Stomach (tissue), 9 donors: ENCODE data around the gene EBLN1. TPM values are rescaled to one million over a fixed set of nuclear protein-coding genes. Genes with fewer than 3 reads are reported as not detected.

Experiments used
- DNase-seq, 2 donors: peaks; one replicate each; pipeline versions ENCODE4 v3.0.0 to v3.0.0-alpha.2; 2013 to 2019
- H3K27ac ChIP-seq, 5 donors: fragments of 200-600 bp in 4 of 5; sonication (generic) in 4 of 5; one replicate each; pipeline ENCODE4 v1.5.1; 2013 to 2019; ENCODE audit warnings: mild to moderate bottlenecking in 1 of 5, moderate library complexity in 1 of 5
- H3K27me3 ChIP-seq, 3 donors: fragments of 200-600 bp; sonication (generic); one replicate each; pipeline ENCODE4 v1.5.1; 2017 to 2019; ENCODE audit warnings: mixed run types in 1 of 3
- H3K36me3 ChIP-seq, 4 donors: fragments of 200-600 bp; sonication (generic); 1 replicate in 3 of 4; 2 replicates in 1 of 4; pipeline ENCODE4 v1.5.1; 2016 to 2019
- H3K4me1 ChIP-seq, 4 donors: fragments of 200-600 bp; sonication (generic); one replicate each; pipeline ENCODE4 v1.5.1; 2016 to 2019
- H3K4me3 ChIP-seq, 4 donors: fragments of 200-600 bp; sonication (generic) in 3 of 4; one replicate each; pipeline ENCODE4 v1.5.1; 2016 to 2019; ENCODE audit warnings: mild to moderate bottlenecking in 1 of 4
- H3K9me3 ChIP-seq, 4 donors: fragments of 200-600 bp; sonication (generic); one replicate each; pipeline ENCODE4 v1.5.1; 2016 to 2019
- EP300 ChIP-seq: sonication (generic); formaldehyde crosslinking; IDR thresholded peaks from one replicate; pipeline ENCODE4 v1.6.1; 2017; ENCODE audit warnings: antibody characterized with exemption
- POLR2A ChIP-seq, 4 donors: fragments of 450-650 bp; IDR thresholded peaks; one replicate each; pipeline ENCODE4 v1.6.1; 2016; ENCODE audit warnings: antibody characterized with exemption in 4 of 4, control low read depth in 2 of 4, mild to moderate bottlenecking in 1 of 4, moderate library complexity in 1 of 4
- POLR2AphosphoS5 ChIP-seq, 3 donors: sonication (generic); formaldehyde crosslinking; IDR thresholded peaks; one replicate each; pipeline ENCODE4 v1.6.1; 2016; ENCODE audit warnings: antibody characterized with exemption in 3 of 3
- WGBS, 5 donors: extraction: QIAGEN DNeasy Blood & Tissue Kit in 3 of 5; methylation state at CpG; one replicate each; pipeline versions ENCODE4 v1.1.5 to v1.1.7; 2013 to 2018; 5-methylcytosine and 5-hydroxymethylcytosine counted together
- intact Hi-C: fragments of 100-400 bp; cut with DNase I; formaldehyde crosslinking; loops from one replicate; pipeline ENCODE4 v1.15.1; 2023; ENCODE audit warnings: low total_unique reads
- polyA plus RNA-seq, 3 donors: library from polyadenylated mRNA; stranded (reverse); fragments of 200-250 nt; gene quantifications; one replicate each; pipeline ENCODE4 v1.2.3, GENCODE V29; 2013
- total RNA-seq, 5 donors: library from RNA; depleted of rRNA; stranded (reverse); fragments of >200 nt; gene quantifications; one replicate each; pipeline versions ENCODE4 v1.1.0 to v1.2.3, GENCODE V29; 2014 to 2016
- TF ChIP-seq, protein P1 (sequence below), 7 experiments: fragments of 450-650 bp in 4 of 7; fragments of 200-600 bp in 3 of 7; sonication (generic) in 3 of 7; IDR thresholded peaks; one replicate each; pipeline ENCODE4 v1.5.1; 2016 to 2019; ENCODE audit warnings: antibody characterized with exemption in 7 of 7, control low read depth in 2 of 7, mild to moderate bottlenecking in 1 of 7
- donor health status: healthy with polysubstance abuse.
- donor health status: Bipolar disorder and iron deficiency.
- donor health status: healthy.

Gene EBLN1
- total and polyA plus RNA-seq, 8 donors: not detected

DNA sequence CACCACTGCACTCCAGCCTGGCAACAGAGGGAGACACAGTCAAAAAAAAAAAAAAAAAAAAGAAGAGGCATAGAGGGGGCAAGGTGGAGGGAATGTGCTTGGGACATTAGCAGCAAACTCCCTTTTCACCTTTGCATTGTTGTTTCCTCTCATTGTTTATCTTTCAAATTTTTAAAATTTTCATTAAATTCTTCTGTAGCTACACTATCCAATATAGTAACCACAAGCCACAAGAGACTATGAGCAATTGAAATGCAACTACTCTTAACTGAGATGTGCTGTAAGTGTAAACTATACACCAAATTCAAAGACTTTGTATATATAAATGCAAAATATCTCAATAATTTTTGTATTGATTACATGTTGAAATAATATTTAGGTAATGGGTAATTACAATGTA, 43.4 kb downstream of the EBLN1 start:
- intact Hi-C loops: no loop called here
- no peak for TF ChIP-seq POLR2AphosphoS5 (IDR thresholded peaks at IDR 0.05)
- no peak for TF ChIP-seq POLR2A (IDR thresholded peaks at IDR 0.05)
- DNase-seq: no peak
- H3K27ac ChIP-seq: no peak overlapping the region
- no peaks in the 10 kb centered on the region for H3K27me3 ChIP-seq
- H3K36me3 ChIP-seq: no peaks in the 10 kb centered on the region
- H3K4me1 ChIP-seq: no peaks in the 10 kb centered on the region
- peaks cover 0 to 16% (median 0%) of the 10 kb centered on the region in 4 donors for H3K9me3 ChIP-seq
- H3K4me3 ChIP-seq: no peak overlapping the region

DNA sequence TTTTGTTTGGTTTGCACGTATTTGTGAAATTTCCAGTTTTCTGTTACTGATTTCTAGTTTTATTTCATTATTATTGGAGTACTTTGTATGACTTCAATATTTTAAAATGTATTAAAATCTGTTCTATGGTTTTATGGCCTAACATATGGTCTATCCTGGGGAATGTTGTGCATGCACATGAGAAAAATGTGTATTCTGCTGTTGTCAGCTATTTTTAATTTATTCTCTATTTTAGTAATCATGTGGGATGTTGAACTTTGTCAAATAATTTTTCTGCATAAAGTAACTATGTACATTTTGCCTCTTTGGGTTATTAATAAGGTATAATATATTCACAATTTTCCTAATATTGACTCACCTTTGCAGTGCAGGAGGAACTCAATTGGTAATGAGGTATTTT, 46.7 kb downstream of the EBLN1 start:
- 81 to 96% (median 91%) methylated on average over 1 of the region's 1 CpG for WGBS, 5 donors
- peaks cover 0 to 16% (median 0%) of the 10 kb centered on the region in 4 donors for H3K9me3 ChIP-seq
- DNase-seq: no peak
- no peak overlapping the region for H3K4me3 ChIP-seq
- H3K27me3 ChIP-seq: no peaks in the 10 kb centered on the region
- no peak overlapping the region for H3K27ac ChIP-seq
- H3K36me3 ChIP-seq: no peaks in the 10 kb centered on the region
- H3K4me1 ChIP-seq: no peaks in the 10 kb centered on the region
- intact Hi-C loops: no loop called here
- TF ChIP-seq, protein P1, sequence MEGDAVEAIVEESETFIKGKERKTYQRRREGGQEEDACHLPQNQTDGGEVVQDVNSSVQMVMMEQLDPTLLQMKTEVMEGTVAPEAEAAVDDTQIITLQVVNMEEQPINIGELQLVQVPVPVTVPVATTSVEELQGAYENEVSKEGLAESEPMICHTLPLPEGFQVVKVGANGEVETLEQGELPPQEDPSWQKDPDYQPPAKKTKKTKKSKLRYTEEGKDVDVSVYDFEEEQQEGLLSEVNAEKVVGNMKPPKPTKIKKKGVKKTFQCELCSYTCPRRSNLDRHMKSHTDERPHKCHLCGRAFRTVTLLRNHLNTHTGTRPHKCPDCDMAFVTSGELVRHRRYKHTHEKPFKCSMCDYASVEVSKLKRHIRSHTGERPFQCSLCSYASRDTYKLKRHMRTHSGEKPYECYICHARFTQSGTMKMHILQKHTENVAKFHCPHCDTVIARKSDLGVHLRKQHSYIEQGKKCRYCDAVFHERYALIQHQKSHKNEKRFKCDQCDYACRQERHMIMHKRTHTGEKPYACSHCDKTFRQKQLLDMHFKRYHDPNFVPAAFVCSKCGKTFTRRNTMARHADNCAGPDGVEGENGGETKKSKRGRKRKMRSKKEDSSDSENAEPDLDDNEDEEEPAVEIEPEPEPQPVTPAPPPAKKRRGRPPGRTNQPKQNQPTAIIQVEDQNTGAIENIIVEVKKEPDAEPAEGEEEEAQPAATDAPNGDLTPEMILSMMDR (IDR thresholded peaks at IDR 0.05): no peak
- TF ChIP-seq POLR2A (IDR thresholded peaks at IDR 0.05): no peak

DNA sequence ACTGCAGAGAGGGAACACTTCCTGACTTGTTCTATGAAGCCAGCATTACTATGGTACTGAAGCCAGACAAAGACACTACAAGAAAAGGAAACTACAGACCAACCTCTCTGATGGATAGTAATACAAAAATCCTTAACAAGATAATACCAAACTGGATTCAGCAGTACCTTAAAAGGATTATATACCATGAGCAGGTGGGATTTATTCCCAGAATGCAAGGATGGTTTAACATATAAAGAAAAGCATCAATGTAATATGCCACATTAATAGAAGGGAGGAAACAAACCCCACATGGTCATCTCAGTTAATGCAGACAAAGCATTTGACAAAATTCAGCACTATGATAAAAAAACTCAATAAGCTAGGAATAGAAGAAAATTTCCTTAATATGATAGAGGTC, 47.2 kb downstream of the EBLN1 start:
- TF ChIP-seq POLR2AphosphoS5 (IDR thresholded peaks at IDR 0.05) (no peak), EP300 (no peak), POLR2A (IDR thresholded peaks at IDR 0.05) (no peak)
- TF ChIP-seq, protein P1 (IDR thresholded peaks at IDR 0.05): no peak
- Histone ChIP-seq H3K27ac (no peak overlapping the region), H3K4me1 (no peaks in the 10 kb centered on the region), H3K9me3 (peaks cover 0 to 16% (median 0%) of the 10 kb centered on the region in 4 donors), H3K4me3 (no peak overlapping the region), H3K36me3 (no peaks in the 10 kb centered on the region), H3K27me3 (no peaks in the 10 kb centered on the region)
- DNase-seq: no peak
- intact Hi-C loops: no loop called here

DNA sequence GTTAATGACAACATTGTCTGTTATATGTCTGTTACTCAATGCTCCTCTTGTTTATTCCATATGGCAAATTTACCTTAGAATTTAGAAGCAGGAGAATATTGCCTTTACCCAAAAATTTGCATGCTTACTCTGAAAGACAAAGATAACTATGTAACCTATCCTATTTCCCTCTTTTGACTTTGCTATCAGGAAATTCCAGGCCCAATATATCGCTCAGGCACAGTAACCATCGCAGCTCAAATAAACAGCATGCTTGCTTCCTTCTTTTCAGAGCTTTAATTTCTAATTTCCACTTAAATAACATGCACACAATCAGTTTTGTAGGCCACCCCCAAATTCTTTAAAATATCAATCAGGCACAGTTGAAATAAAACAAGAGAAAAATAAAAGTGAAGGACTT, 57.8 kb downstream of the EBLN1 start:
- 52 to 73% (median 67%) methylated on average over 2 of the region's 2 CpGs for WGBS, 5 donors
- DNase-seq: no peak
- intact Hi-C loops: no loop called here
- Histone ChIP-seq H3K27me3 (no peaks in the 10 kb centered on the region), H3K4me3 (no peak overlapping the region), H3K4me1 (no peaks in the 10 kb centered on the region), H3K9me3 (no peaks in the 10 kb centered on the region), H3K27ac (no peak overlapping the region), H3K36me3 (no peaks in the 10 kb centered on the region)
- TF ChIP-seq POLR2A (IDR thresholded peaks at IDR 0.05) (no peak), EP300 (no peak), POLR2AphosphoS5 (IDR thresholded peaks at IDR 0.05) (no peak)
- TF ChIP-seq, protein P1 (IDR thresholded peaks at IDR 0.05): no peak

DNA sequence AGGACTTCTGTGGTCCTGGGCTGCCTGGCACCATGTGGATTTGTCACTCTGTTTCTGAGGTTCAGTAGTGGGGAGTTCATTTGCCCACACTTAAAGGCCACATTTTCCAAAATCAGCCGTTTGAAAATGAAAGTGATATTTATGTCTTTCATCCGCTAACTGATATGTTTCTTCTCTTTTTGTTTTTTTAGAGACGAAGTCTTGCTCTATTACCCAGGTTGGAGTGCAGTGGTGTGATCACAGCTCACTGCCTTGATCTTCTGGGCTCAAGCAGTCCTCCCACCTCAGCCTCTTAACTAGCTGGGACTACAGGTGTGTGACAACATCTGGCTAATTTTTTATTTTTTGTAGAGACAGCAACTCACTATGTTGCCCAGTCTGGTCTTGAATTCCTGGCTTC, 58.6 kb downstream of the EBLN1 start:
- no peak for DNase-seq
- H3K4me1 ChIP-seq: no peaks in the 10 kb centered on the region
- no peak for TF ChIP-seq POLR2A (IDR thresholded peaks at IDR 0.05)
- TF ChIP-seq EP300: no peak
- TF ChIP-seq, protein P1 (IDR thresholded peaks at IDR 0.05): no peak
- TF ChIP-seq POLR2AphosphoS5 (IDR thresholded peaks at IDR 0.05): no peak
- H3K27me3 ChIP-seq: no peaks in the 10 kb centered on the region
- H3K4me3 ChIP-seq: no peak overlapping the region
- no peak overlapping the region for H3K27ac ChIP-seq
- H3K36me3 ChIP-seq: no peaks in the 10 kb centered on the region
- 42 to 77% (median 65%) methylated on average over 3 of the region's 3 CpGs for WGBS, 5 donors
- no peaks in the 10 kb centered on the region for H3K9me3 ChIP-seq
- intact Hi-C loops: no loop called here

Other genes with a start within 250 kb of the EBLN1 start
- gene DNAJC1, start 214.3 kb downstream of the EBLN1 start, total RNA-seq: 100 to 1,000 TPM in 1 of 5 donors, 10 to 100 TPM in 4; 16.3 to 344 (median 47.9) TPM
- 10 to 100 TPM; 19.1 to 28.0 (median 20.8) TPM for gene DNAJC1, start 214.3 kb downstream of the EBLN1 start, polyA plus RNA-seq
- 10 to 100 TPM in 3 of 5 donors, 1 to 10 TPM in 2; 4.1 to 38.0 (median 13.0) TPM for gene COMMD3, start 98.4 kb upstream of the EBLN1 start, total RNA-seq
- 10 to 100 TPM; 50.7 to 57.7 (median 51.2) TPM for gene COMMD3, start 98.4 kb upstream of the EBLN1 start, polyA plus RNA-seq
- 100 to 1,000 TPM in 2 of 5 donors, 10 to 100 TPM in 3; 18.8 to 228 (median 57.5) TPM for gene BMI1, start 103.1 kb upstream of the EBLN1 start, total RNA-seq
- 10 to 100 TPM; 14.9 to 25.5 (median 25.1) TPM for gene BMI1, start 103.1 kb upstream of the EBLN1 start, polyA plus RNA-seq
- gene SPAG6, start 127.5 kb upstream of the EBLN1 start, total RNA-seq: not detected
- not detected for gene SPAG6, start 127.5 kb upstream of the EBLN1 start, polyA plus RNA-seq